Fibroblast of villous mesenchyme (primary cell): ENCODE results near the gene GRM8. TPM values are rescaled to one million over a fixed set of nuclear protein-coding genes. Genes with fewer than 3 reads are reported as not detected.

ENCODE experiments used
- DNase-seq: peaks from one replicate; pipeline ENCODE4 v3.0.0-alpha.2; 2010; ENCODE audit warnings: low read depth
- H3K4me3 ChIP-seq: 2 replicates; pipeline ENCODE4 v1.5.1; 2011; ENCODE audit warnings: low read depth, mild to moderate bottlenecking, low read length
- total RNA-seq: library from RNA; depleted of rRNA; stranded (reverse); fragments of >200 nt; gene quantifications from 2 replicates; pipeline ENCODE4 v1.2.3, GENCODE V29; 2012
- TF ChIP-seq, protein P1 (sequence below): IDR thresholded peaks from 2 replicates; pipeline ENCODE4 v1.5.1; 2012; ENCODE audit warnings: low read depth, mild to moderate bottlenecking, low read length; ENCODE audit not compliant: insufficient read depth

GRM8 gene
- total RNA-seq, 1 donor: not detected

DNA sequence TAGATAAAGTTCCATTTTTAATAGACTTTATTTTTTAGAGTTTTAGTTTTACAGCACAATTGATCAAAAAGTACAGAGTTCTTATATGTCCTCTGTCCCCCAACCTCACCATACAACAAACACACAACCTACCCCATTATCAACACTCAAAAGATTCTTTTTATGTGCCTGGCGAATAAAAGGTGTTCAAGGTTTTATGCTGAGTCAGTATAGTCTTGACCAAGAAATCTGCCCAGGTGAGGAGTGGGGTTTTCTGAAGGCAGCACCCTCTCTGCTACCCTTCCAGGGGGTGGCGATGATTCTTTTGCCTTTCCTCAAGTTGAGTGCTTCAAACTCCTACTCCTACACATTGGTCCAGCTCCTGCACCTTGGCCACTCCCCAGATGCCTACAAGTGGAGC, 222.9 kb downstream of the GRM8 start:
- DNase-seq: no peak
- TF ChIP-seq, protein P1, sequence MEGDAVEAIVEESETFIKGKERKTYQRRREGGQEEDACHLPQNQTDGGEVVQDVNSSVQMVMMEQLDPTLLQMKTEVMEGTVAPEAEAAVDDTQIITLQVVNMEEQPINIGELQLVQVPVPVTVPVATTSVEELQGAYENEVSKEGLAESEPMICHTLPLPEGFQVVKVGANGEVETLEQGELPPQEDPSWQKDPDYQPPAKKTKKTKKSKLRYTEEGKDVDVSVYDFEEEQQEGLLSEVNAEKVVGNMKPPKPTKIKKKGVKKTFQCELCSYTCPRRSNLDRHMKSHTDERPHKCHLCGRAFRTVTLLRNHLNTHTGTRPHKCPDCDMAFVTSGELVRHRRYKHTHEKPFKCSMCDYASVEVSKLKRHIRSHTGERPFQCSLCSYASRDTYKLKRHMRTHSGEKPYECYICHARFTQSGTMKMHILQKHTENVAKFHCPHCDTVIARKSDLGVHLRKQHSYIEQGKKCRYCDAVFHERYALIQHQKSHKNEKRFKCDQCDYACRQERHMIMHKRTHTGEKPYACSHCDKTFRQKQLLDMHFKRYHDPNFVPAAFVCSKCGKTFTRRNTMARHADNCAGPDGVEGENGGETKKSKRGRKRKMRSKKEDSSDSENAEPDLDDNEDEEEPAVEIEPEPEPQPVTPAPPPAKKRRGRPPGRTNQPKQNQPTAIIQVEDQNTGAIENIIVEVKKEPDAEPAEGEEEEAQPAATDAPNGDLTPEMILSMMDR: no peak
- H3K4me3 ChIP-seq: no peak overlapping the region

DNA sequence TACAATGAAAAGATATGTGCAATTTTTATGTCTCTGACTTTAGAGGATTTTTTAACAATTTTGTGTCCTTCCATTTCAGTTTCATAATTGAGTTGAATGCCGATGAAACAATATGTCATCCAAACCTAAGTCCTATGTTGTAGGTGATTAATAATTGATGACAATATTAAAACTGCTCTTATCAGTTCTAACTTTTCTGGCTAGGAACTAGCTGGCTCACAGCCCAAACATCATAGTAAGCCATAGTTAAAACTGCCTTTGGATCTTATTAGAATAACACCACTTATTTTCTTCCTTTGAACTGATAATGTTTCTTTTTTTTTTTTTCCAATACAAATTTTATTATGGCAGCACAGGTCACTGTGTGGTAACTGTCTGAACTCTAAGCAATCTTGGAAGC, 230.9 kb downstream of the GRM8 start:
- TF ChIP-seq, protein P1: no peak
- H3K4me3 ChIP-seq: no peak overlapping the region
- no peak for DNase-seq

DNA sequence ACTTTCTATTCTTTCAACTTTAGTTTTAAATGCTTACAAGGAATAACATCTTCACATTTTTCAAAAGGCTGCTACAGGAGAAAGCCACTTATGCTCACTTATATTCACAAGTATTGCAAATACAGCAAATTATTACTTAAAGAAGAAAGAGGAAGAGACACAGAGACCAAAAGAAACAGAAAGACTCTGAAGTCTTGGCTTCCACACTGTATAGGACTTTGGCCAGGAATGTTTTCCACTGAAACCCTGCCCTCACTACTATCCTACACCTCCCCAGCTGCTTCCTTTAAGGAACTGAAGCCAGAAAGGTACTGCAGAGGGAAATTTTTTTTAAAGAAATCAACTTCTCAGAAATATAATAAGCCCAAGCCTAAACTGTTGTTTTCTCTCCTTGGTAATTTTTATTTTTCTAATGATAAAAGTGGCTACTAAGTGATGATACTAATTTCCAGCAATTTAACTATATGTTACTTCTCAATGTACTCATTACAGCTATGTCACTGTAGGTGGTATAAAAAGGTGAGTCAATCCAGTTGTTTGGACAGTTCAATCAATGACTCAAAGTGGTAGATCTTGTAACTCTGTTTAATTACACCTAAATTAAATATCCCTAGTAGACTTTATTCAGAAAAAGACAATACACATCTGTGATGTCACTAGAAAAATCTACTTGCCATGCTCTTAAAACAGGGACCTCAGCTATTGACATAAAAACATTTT, 231.6 kb downstream of the GRM8 start:
- DNase-seq: no peak
- TF ChIP-seq, protein P1: no peak
- no peak overlapping the region for H3K4me3 ChIP-seq

DNA sequence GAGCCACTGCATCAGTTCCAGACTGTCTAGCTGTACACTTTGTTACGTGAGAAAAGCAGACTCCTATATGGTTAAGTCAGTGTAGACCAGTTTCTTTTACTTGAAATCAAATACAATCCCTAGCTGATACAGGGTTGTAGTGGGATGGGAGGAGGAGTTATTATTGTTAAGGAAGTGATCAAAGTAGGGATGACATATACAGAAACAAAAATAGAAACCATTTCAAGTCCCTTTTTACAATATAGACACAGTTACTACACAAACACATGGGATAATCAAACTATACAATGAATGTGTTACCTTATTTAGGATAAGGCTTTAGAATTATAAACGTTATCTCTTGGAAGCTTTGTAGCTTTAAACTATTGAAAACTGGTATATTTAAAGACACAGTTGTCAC, 233.9 kb downstream of the GRM8 start:
- H3K4me3 ChIP-seq: no peak overlapping the region
- TF ChIP-seq, protein P1: no peak
- DNase-seq: no peak

DNA sequence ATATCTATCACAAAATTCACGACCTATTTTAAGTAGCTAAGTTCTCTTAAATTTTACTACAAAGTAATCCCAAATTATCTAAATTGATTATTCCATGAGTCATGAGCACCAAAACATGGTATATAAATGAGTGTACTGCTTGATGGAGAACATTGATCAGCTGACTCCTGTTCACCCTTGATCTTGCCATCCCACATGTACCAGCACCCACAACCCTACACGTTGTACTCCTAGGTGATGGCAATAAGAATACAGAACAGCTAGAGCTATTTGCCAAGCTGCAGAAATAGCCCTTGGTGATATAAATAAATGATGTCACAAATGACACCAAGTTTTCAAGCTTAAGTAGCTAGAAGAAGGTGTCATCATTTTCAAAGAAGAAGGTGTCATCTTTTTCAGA, 235.5 kb downstream of the GRM8 start:
- TF ChIP-seq, protein P1: no peak
- H3K4me3 ChIP-seq: no peak overlapping the region
- no peak for DNase-seq

DNA sequence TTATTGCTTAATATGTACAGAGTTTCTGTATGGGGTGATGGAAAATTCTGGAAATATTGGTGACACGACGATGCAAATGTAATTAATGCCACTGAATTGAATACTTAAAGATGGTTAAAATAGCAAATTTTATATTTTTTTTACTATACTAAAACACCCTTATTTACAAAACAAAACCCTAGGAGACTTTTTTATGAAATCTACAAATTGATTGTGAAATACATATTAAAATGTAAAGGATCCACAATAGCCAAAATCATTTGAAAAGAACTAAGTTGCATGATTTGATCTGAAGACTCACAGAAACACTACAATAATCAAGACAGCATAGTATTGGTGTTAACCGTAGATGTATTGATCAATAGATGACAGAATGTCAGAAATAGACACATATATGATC, 252.0 kb downstream of the GRM8 start:
- TF ChIP-seq, protein P1: no peak
- DNase-seq: no peak
- no peak overlapping the region for H3K4me3 ChIP-seq

DNA sequence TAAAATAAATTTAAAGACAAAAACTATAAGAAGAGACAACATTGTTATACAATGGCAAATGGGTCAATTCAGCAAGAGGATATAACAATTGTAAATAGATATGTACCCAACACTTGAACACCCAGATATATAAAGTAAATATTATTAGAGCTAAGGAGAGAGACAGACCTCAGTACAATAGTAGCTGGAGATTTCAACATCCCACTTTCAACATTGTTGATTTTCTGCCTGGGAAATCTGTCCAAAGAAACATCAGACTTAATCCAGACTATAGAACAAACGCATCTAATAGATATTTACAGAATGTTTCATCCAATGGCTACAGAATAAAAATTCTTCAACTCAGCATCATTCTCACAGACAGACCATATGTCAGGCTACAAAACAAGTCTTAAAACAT, 256.1 kb downstream of the GRM8 start:
- H3K4me3 ChIP-seq: no peak overlapping the region
- TF ChIP-seq, protein P1: no peak
- DNase-seq: no peak
